Esophagus muscularis mucosa (tissue), 4 donors: ENCODE data around the gene DDIT3. TPM values are rescaled to one million over a fixed set of nuclear protein-coding genes. Genes with fewer than 3 reads are reported as not detected.

Experiments used
- DNase-seq: peaks from one replicate; pipeline ENCODE4 v3.0.0-alpha.2; 2017; ENCODE audit errors: extremely low spot score
- H3K27ac ChIP-seq, 4 donors: fragments of 200-600 bp; sonication (generic); replicated peaks in 1 of 4; 1 replicate in 3 of 4; 2 replicates in 1 of 4; pipeline ENCODE4 v1.5.1; 2016 to 2019; ENCODE audit warnings: mild to moderate bottlenecking in 1 of 4
- H3K27me3 ChIP-seq, 4 donors: fragments of 200-600 bp; sonication (generic); one replicate each; pipeline versions ENCODE4 v1.5.1 to v1.6.0; 2016 to 2019
- H3K36me3 ChIP-seq, 4 donors: fragments of 200-600 bp; sonication (generic); one replicate each; pipeline ENCODE4 v1.5.1; 2016 to 2019
- H3K4me1 ChIP-seq, 4 donors: fragments of 200-600 bp; sonication (generic); one replicate each; pipeline ENCODE4 v1.5.1; 2016 to 2019
- H3K4me3 ChIP-seq, 4 donors: fragments of 200-600 bp; sonication (generic); 1 replicate in 2 of 4; 2 replicates in 2 of 4; pipeline ENCODE4 v1.5.1; 2016 to 2019; ENCODE audit warnings: mild to moderate bottlenecking in 4 of 4, moderate library complexity in 1 of 4
- H3K9me3 ChIP-seq, 4 donors: fragments of 200-600 bp; sonication (generic); 1 replicate in 3 of 4; 2 replicates in 1 of 4; pipeline ENCODE4 v1.5.1; 2016 to 2019
- EP300 ChIP-seq: sonication (generic); formaldehyde crosslinking; IDR thresholded peaks from one replicate; pipeline ENCODE4 v1.6.1; 2017; ENCODE audit warnings: antibody characterized with exemption
- POLR2A ChIP-seq: fragments of 450-650 bp; IDR thresholded peaks from one replicate; pipeline ENCODE4 v1.6.1; 2017; ENCODE audit warnings: antibody characterized with exemption, moderate library complexity, mild to moderate bottlenecking, low read depth
- POLR2AphosphoS5 ChIP-seq, 2 donors: sonication (generic); formaldehyde crosslinking; IDR thresholded peaks; one replicate each; pipeline ENCODE4 v1.6.1; 2017; ENCODE audit warnings: antibody characterized with exemption in 2 of 2
- WGBS: methylation state at CpG from one replicate; pipeline ENCODE4 v1.1.5; 2018; 5-methylcytosine and 5-hydroxymethylcytosine counted together
- intact Hi-C: fragments of 100-400 bp; cut with DNase I; formaldehyde crosslinking; loops from one replicate; pipeline ENCODE4 v1.15.1; 2023
- total RNA-seq, 4 donors: library from RNA; depleted of rRNA; stranded (reverse); fragments of >200 nt; gene quantifications; one replicate each; pipeline versions ENCODE4 v1.1.0 to v1.2.1, GENCODE V29; 2016
- TF ChIP-seq, protein P1 (sequence below), 3 experiments: fragments of 200-600 bp in 2 of 3; fragments of 450-650 bp in 1 of 3; sonication (generic) in 2 of 3; IDR thresholded peaks; one replicate each; pipeline ENCODE4 v1.5.1; 2017 to 2019; ENCODE audit warnings: antibody characterized with exemption in 3 of 3, mild to moderate bottlenecking in 2 of 3, moderate library complexity in 1 of 3

DDIT3 gene
- total RNA-seq, 4 donors from 2014 or later = 14.4 to 43.9 (median 24.4) TPM

DNA sequence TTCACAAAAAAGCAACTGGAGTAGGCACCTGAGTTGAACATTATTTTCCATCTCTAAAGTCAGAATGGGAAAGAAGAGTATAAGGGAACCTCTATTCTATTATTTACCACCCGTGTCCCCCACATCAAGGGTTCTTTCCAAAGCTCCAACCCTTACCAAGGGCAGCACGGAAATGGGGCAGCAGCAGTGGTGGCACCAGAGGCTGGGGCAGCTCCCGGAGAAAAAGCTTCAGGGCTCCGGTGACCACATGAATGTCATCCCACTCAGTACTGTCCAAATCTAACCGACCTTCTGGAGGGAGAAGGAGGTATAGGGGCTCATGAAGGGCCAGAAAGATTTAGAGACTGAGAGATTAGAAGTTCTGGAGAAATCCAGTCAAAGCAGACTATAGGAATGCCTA lies 46.4 kb downstream of the DDIT3 start:
- DNase-seq = no peak
- H3K36me3 ChIP-seq = no peaks in the 10 kb centered on the region
- intact Hi-C loops = no loop called here
- H3K27ac ChIP-seq = no peak overlapping the region
- H3K27me3 ChIP-seq = peaks cover 0 to 95% (median 37%) of the 10 kb centered on the region in 4 donors
- TF ChIP-seq, protein P1, sequence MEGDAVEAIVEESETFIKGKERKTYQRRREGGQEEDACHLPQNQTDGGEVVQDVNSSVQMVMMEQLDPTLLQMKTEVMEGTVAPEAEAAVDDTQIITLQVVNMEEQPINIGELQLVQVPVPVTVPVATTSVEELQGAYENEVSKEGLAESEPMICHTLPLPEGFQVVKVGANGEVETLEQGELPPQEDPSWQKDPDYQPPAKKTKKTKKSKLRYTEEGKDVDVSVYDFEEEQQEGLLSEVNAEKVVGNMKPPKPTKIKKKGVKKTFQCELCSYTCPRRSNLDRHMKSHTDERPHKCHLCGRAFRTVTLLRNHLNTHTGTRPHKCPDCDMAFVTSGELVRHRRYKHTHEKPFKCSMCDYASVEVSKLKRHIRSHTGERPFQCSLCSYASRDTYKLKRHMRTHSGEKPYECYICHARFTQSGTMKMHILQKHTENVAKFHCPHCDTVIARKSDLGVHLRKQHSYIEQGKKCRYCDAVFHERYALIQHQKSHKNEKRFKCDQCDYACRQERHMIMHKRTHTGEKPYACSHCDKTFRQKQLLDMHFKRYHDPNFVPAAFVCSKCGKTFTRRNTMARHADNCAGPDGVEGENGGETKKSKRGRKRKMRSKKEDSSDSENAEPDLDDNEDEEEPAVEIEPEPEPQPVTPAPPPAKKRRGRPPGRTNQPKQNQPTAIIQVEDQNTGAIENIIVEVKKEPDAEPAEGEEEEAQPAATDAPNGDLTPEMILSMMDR (IDR thresholded peaks at IDR 0.05) = no peak
- TF ChIP-seq POLR2A = no peak
- no peak overlapping the region for H3K4me3 ChIP-seq
- 90% methylated on average over 5 of the region's 5 CpGs for WGBS
- no peaks in the 10 kb centered on the region for H3K9me3 ChIP-seq
- peaks cover 13 to 20% (median 18%) of the 10 kb centered on the region in 4 donors for H3K4me1 ChIP-seq

DNA sequence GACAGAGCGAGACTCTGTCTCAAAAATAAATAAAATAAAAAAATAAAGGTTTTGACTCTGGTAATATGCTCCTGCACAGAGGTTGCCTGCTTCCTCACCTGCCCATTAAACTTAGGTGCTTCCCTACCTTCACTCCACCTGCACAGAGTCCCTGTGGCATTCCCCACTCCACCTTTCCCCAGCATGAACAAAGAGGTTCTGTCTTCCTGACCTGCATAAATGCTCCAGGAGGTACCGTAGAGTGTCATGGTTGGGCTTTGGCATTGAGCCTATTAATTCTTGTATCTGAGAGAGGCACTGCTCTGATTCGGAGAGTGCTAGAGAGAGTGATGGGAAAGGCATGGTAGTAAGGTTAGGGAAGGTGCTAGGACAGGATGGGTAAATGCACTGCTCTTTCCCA lies 46.9 kb downstream of the DDIT3 start:
- TF ChIP-seq EP300 (no peak), POLR2A (no peak), POLR2AphosphoS5 (IDR thresholded peaks at IDR 0.05) (no peak)
- TF ChIP-seq, protein P1 (IDR thresholded peaks at IDR 0.05) = no peak
- peaks cover 0 to 95% (median 37%) of the 10 kb centered on the region in 4 donors for H3K27me3 ChIP-seq
- H3K4me3 ChIP-seq = no peak overlapping the region
- H3K36me3 ChIP-seq = no peaks in the 10 kb centered on the region
- no peaks in the 10 kb centered on the region for H3K9me3 ChIP-seq
- DNase-seq = no peak
- intact Hi-C loops = no loop called here
- H3K27ac ChIP-seq = no peak overlapping the region
- H3K4me1 ChIP-seq = peaks cover 13 to 20% (median 18%) of the 10 kb centered on the region in 4 donors
- WGBS = 39% methylated on average over 3 of the region's 3 CpGs

GRCh38 chr12:57472391-57472790 lies 47.9 kb downstream of the DDIT3 start:
- H3K4me3 ChIP-seq = no peak overlapping the region
- no peaks in the 10 kb centered on the region for H3K36me3 ChIP-seq
- peaks cover 13 to 20% (median 18%) of the 10 kb centered on the region in 4 donors for H3K4me1 ChIP-seq
- WGBS = 92% methylated on average over 3 of the region's 3 CpGs
- TF ChIP-seq POLR2A = no peak
- no peak for TF ChIP-seq POLR2AphosphoS5 (IDR thresholded peaks at IDR 0.05)
- TF ChIP-seq, protein P1 (IDR thresholded peaks at IDR 0.05) = no peak
- TF ChIP-seq EP300 = no peak
- no peak for DNase-seq
- intact Hi-C loops = no loop called here
- H3K9me3 ChIP-seq = no peaks in the 10 kb centered on the region
- H3K27me3 ChIP-seq = peaks cover 0 to 94% (median 34%) of the 10 kb centered on the region in 4 donors
- H3K27ac ChIP-seq = no peak overlapping the region

DNA sequence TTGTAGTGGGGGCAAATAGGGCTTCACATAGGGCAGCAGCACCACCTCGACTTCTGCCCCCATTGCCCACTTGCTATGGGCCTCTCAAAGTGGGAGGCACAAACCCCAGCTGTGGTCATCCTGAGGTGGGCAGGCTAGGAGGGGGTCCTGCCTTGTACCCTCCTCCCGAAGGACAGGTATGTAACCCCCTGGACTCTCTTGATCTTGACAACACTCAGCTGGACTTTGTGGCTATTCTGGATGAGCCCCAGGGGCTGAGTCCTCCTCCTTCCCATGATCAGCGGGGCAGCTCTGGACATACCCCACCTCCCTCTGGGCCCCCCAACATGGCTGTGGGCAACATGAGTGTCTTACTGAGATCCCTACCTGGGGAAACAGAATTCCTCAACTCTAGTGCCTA lies 48.7 kb downstream of the DDIT3 start:
- DNase-seq = no peak
- no peaks in the 10 kb centered on the region for H3K36me3 ChIP-seq
- H3K27ac ChIP-seq = no peak overlapping the region
- 92% methylated on average over 3 of the region's 3 CpGs for WGBS
- H3K27me3 ChIP-seq = peaks cover 0 to 93% (median 29%) of the 10 kb centered on the region in 4 donors
- H3K4me3 ChIP-seq = no peak overlapping the region
- intact Hi-C loops = no loop called here
- H3K4me1 ChIP-seq = peaks cover 13 to 20% (median 18%) of the 10 kb centered on the region in 4 donors
- H3K9me3 ChIP-seq = no peaks in the 10 kb centered on the region
- TF ChIP-seq POLR2AphosphoS5 (IDR thresholded peaks at IDR 0.05) = no peak
- TF ChIP-seq POLR2A = no peak
- no peak for TF ChIP-seq EP300
- TF ChIP-seq, protein P1 (IDR thresholded peaks at IDR 0.05) = no peak
